ENCODE measurements around the gene CD164L2. TPM values are rescaled to one million over a fixed set of nuclear protein-coding genes. Genes with fewer than 3 reads are reported as not detected.

Gene CD164L2
- polyA plus RNA-seq, 3 donors = not detected

- Histone ChIP-seq H3K27me3 (ENCODE audit: control insufficient read depth in 2 of 2, insufficient read depth in 2 of 2, low read length in 2 of 2) (peaks cover 0 to 2% of the 10 kb centered on the region in 2 donors), H3K4me3 (replicated peaks in 1 of 3; ENCODE audit: low read depth in 2 of 3, low read length in 3 of 3) (no peak overlapping the region), H2AFZ (ENCODE audit: insufficient read depth, low read depth, low read length, poor library complexity, severe bottlenecking) (no peak overlapping the region), H3K9me3 (replicated peaks in 1 of 2; ENCODE audit: control insufficient read depth in 1 of 2, insufficient read depth in 1 of 2, low read length in 2 of 2) (no peaks in the 10 kb centered on the region), H4K20me1 (ENCODE audit: insufficient read depth, low read length) (peaks cover 4% of the 10 kb centered on the region), H3K9ac (ENCODE audit: insufficient read depth, low read length, poor library complexity, severe bottlenecking) (no peak overlapping the region), H3K4me2 (replicated peaks; ENCODE audit: extremely low read depth, low read length, poor library complexity, severe bottlenecking) (no peak overlapping the region), H3K79me2 (ENCODE audit: insufficient read depth, low read length) (peaks cover 35% of the 10 kb centered on the region), H3K27ac (ENCODE audit: low read depth in 1 of 2, low read length in 2 of 2) (no peak overlapping the region), H3K36me3 (replicated peaks in 1 of 2; ENCODE audit: control insufficient read depth in 1 of 2, insufficient read depth in 2 of 2, low read length in 2 of 2) (peaks cover 16 to 30% of the 10 kb centered on the region in 2 donors), H3K4me1 (ENCODE audit: control insufficient read depth in 1 of 2, insufficient read depth in 2 of 2, low read length in 2 of 2) (peaks cover 43 to 59% of the 10 kb centered on the region in 2 donors)
- Mint-ChIP-seq H3K4me3 (no peak overlapping the region), H3K27me3 (ENCODE audit: low read depth in 3 of 3) (peaks cover 0 to 11% (median 0%) of the 10 kb centered on the region in 3 donors), H3K9me3 (peaks cover 0 to 2% (median 0%) of the 10 kb centered on the region in 7 donors), H3K27ac (no peak overlapping the region), H3K36me3 (peaks cover 27 to 35% of the 10 kb centered on the region in 2 donors), H3K4me1 (peaks cover 52% of the 10 kb centered on the region)
- no peak for TF ChIP-seq CTCF (IDR thresholded peaks at IDR 0.05)
- 87% methylated on average over 12 of the region's 12 CpGs for WGBS (ENCODE audit: insufficient coverage)
- no peak for DNase-seq
- intact Hi-C loops (cut with micrococcal nuclease) = no loop called here
These were observed 37.9 kb downstream of the CD164L2 start for GRCh38 chr1:27345272-27345671.

- H3K27ac ChIP-seq (ENCODE audit: low read depth in 1 of 2, low read length in 2 of 2) = peak overlapping the region; percentile 80 to 89
- H3K27me3 ChIP-seq (ENCODE audit: control insufficient read depth in 2 of 2, insufficient read depth in 2 of 2, low read length in 2 of 2) = no peaks in the 10 kb centered on the region
- peaks cover 12 to 28% of the 10 kb centered on the region in 2 donors for H3K36me3 ChIP-seq (replicated peaks in 1 of 2; ENCODE audit: control insufficient read depth in 1 of 2, insufficient read depth in 2 of 2, low read length in 2 of 2)
- H3K79me2 ChIP-seq (ENCODE audit: insufficient read depth, low read length) = peaks cover 35% of the 10 kb centered on the region
- DNase-seq = no peak
- no peaks in the 10 kb centered on the region for H4K20me1 ChIP-seq (ENCODE audit: insufficient read depth, low read length)
- peak overlapping the region; percentile 76 for H3K9ac ChIP-seq (ENCODE audit: insufficient read depth, low read length, poor library complexity, severe bottlenecking)
- H3K4me1 ChIP-seq (ENCODE audit: control insufficient read depth in 1 of 2, insufficient read depth in 2 of 2, low read length in 2 of 2) = peaks cover 44 to 55% of the 10 kb centered on the region in 2 donors
- intact Hi-C loops (cut with micrococcal nuclease) = no loop called here
- TF ChIP-seq CTCF (IDR thresholded peaks at IDR 0.05) = no peak
- H2AFZ ChIP-seq (ENCODE audit: insufficient read depth, low read depth, low read length, poor library complexity, severe bottlenecking) = peak overlapping the region; percentile 84
- Mint-ChIP-seq H3K4me1 (peaks cover 57% of the 10 kb centered on the region), H3K27me3 (ENCODE audit: low read depth in 3 of 3) (peaks cover 0 to 4% (median 0%) of the 10 kb centered on the region in 3 donors), H3K36me3 (peaks cover 28 to 31% of the 10 kb centered on the region in 2 donors), H3K4me3 (peak overlapping the region; percentile 82 to 96), H3K9me3 (peaks cover 0 to 2% (median 0%) of the 10 kb centered on the region in 7 donors), H3K27ac (peak overlapping the region; percentile 41 to 93 (median 80))
- H3K4me3 ChIP-seq (replicated peaks in 1 of 3; ENCODE audit: low read depth in 2 of 3, low read length in 3 of 3) = peak overlapping the region; percentile 39 to 87 (median 52)
- peak overlapping the region; percentile 96 for H3K4me2 ChIP-seq (replicated peaks; ENCODE audit: extremely low read depth, low read length, poor library complexity, severe bottlenecking)
- WGBS (ENCODE audit: insufficient coverage) = 58% methylated on average over 2 of the region's 5 CpGs
- H3K9me3 ChIP-seq (replicated peaks in 1 of 2; ENCODE audit: control insufficient read depth in 1 of 2, insufficient read depth in 1 of 2, low read length in 2 of 2) = no peaks in the 10 kb centered on the region
These were observed 39.5 kb downstream of the CD164L2 start for GRCh38 chr1:27343639-27344025.

Measured in CD14-positive monocyte (primary cell).